ENCODE data around the gene AGL.

GRCh38 chr1:99850459-99851291 lies 514 bp downstream of the AGL start:
- TF ChIP-seq CTCF (conservative IDR thresholded peaks at IDR 0.05; ENCODE audit: low read depth, low read length) (no peak), RCOR1 (IDR thresholded peaks at IDR 0.05; ENCODE audit: insufficient replicate concordance, low read length) (no peak), RAD21 (IDR thresholded peaks at IDR 0.05; ENCODE audit: low read length) (no peak), RFX5 (IDR thresholded peaks at IDR 0.05; ENCODE audit: low read depth, low read length) (no peak), POLR2A (IDR thresholded peaks at IDR 0.05; ENCODE audit: low read depth, low read length) (no peak), MAZ (IDR thresholded peaks at IDR 0.05; ENCODE audit: borderline replicate concordance, low read depth, low read length) (no peak), USF2 (IDR thresholded peaks at IDR 0.05; ENCODE audit: low read depth, low read length) (no peak), MXI1 (IDR thresholded peaks at IDR 0.05; ENCODE audit: borderline replicate concordance, low read depth, low read length) (no peak), MAFK (IDR thresholded peaks at IDR 0.05; ENCODE audit: low read depth, low read length) (no peak), ELK1 (IDR thresholded peaks at IDR 0.05; ENCODE audit: borderline replicate concordance, low read depth, low read length) (no peak), CEBPB (IDR thresholded peaks at IDR 0.05; ENCODE audit: low read depth, low read length) (no peak), FOS (IDR thresholded peaks at IDR 0.05; ENCODE audit: low read depth, low read length) (no peak), CHD1 (IDR thresholded peaks at IDR 0.05; ENCODE audit: low read depth, low read length) (no peak), BHLHE40 (IDR thresholded peaks at IDR 0.05; ENCODE audit: low read depth, low read length) (no peak)

Data from IMR-90 (cell line).